RWPE1 (cell line): ENCODE results near the gene NDUFB10.
A peak's percentile ranks its signal among the peaks of the same experiment; 100 is the strongest.

Experiments
- CTCF ChIA-PET: fragments of 350-600 bp; sonication (Branson Sonifier 250); formaldehyde crosslinking; extraction: SDS; loops from one replicate; lab custom pipeline; 2021; lab: Yijun Ruan, JAX
- POLR2A ChIA-PET: fragments of 400-600 bp; formaldehyde crosslinking; extraction: SDS; loops from one replicate; lab custom pipeline; 2020; ENCODE audit warnings: antibody characterized with exemption; ENCODE audit not compliant: low non-redundant PET; lab: Yijun Ruan, JAX
- DNase-seq: peaks from one replicate; pipeline ENCODE4 v3.0.0; 2012; ENCODE audit warnings: low spot score
- H3K27ac ChIP-seq: fragments of 450-650 bp; 2 replicates; pipeline ENCODE4 v1.5.1; 2017
- CTCF ChIP-seq: fragments of 450-650 bp; conservative IDR thresholded peaks from 2 replicates; pipeline ENCODE4 v1.5.1; 2017; ENCODE audit warnings: low read depth, mild to moderate bottlenecking

The NDUFB10 gene

DNA sequence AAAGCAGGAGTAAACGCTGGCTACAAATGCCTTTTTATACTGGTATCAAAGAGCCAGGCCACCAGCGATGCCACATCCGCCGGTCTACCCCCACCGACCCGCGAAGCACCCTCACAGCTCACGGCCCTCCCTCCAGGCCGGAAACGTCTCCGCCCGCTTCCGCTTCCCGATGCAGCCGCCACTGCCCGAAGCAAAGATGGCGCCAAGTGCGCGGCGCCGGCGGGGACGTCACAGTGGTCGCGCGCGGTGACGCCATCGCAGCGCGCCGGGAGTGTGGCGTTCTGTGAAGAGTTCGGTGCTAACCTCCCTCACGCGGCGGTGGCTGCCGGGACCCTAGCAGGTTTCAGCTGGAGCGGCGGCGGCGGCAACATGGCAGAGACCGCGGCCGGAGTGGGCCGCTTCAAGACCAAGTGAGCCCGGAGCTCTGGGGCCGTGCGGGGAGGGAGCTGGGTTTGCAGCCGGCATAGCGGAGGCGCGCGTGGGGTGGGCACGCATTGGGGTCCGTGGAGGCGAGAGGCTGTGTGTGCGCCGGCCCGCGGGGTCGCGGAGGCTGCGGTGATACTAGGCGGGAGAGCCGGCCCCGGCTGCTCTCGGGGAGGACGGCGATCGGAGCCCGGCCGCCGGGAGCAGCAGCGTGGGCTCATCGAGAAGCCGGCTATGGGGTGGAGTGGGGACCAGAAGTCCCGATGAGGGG is 12.6 kb downstream of the NDUFB10 start, which contains the start of gene TBL3:
TBL3 (plus strand) TSS at position 258 of the 694 bp plus-strand sequence; CDS start at position 370, 112 bp downstream.
- TF ChIP-seq CTCF = no peak
- DNase-seq = peak; percentile 88
- ChIA-PET POLR2A (no interaction called here), CTCF (no interaction called here)
- H3K27ac ChIP-seq = peak within 1 kb of the TSS; percentile 94

GRCh38 chr16:1972490-1972877 is 13.1 kb downstream of the NDUFB10 start:
- DNase-seq = no peak
- POLR2A ChIA-PET = no interaction called here
- CTCF ChIA-PET = no interaction called here
- H3K27ac ChIP-seq = peak overlapping the region; percentile 94
- no peak for TF ChIP-seq CTCF

GRCh38 chr16:1973461-1974156 is 14.3 kb downstream of the NDUFB10 start:
- no peak for TF ChIP-seq CTCF
- ChIA-PET CTCF (no interaction called here), POLR2A (interaction anchor here (0.6 kb wide), 1 partner anchor 33 kb away, joined by 4 read pairs; no protein-coding TSS in a partner anchor)
- peak overlapping the region; percentile 94; the same call in 1 of the 2 replicates for H3K27ac ChIP-seq
- no peak for DNase-seq

- CTCF ChIA-PET = no interaction called here
- DNase-seq = no peak
- POLR2A ChIA-PET = no interaction called here
- H3K27ac ChIP-seq = no peak overlapping the region
- TF ChIP-seq CTCF = no peak
Measured at GRCh38 chr16:1974157-1975070, 15.1 kb downstream of the NDUFB10 start.

- ChIA-PET POLR2A (no interaction called here), CTCF (interaction anchor here (0.6 kb wide), 1 partner anchor 47 kb away, joined by 3 read pairs; no protein-coding TSS in a partner anchor)
- H3K27ac ChIP-seq = peak overlapping the region; percentile 74
- DNase-seq = no peak
- TF ChIP-seq CTCF = no peak
Measured at GRCh38 chr16:1975432-1976215, 16.3 kb downstream of the NDUFB10 start.
